IgD-negative memory B cell (primary cell): ENCODE data around the gene LPP. TPM values are rescaled to one million over a fixed set of nuclear protein-coding genes. Genes with fewer than 3 reads are reported as not detected.

Experiments
- H3K27ac Mint-ChIP-seq, 3 donors: one replicate each; pipeline ENCODE4 v1.8.0; 2020 to 2022; ENCODE audit warnings: mild to moderate bottlenecking in 3 of 3, mixed read lengths in 3 of 3, moderate library complexity in 1 of 3
- H3K27me3 Mint-ChIP-seq: one replicate; pipeline ENCODE4 v1.8.0; 2021; ENCODE audit warnings: mixed read lengths
- H3K36me3 Mint-ChIP-seq: one replicate; pipeline ENCODE4 v1.8.0; 2020; ENCODE audit warnings: mild to moderate bottlenecking, mixed read lengths
- H3K4me1 Mint-ChIP-seq, 3 donors: one replicate each; pipeline ENCODE4 v1.8.0; 2020 to 2022; ENCODE audit warnings: mixed read lengths in 3 of 3, mild to moderate bottlenecking in 1 of 3
- H3K4me3 Mint-ChIP-seq, 4 donors: one replicate each; pipeline ENCODE4 v1.8.0; 2020 to 2022; ENCODE audit warnings: mild to moderate bottlenecking in 4 of 4, mixed read lengths in 4 of 4, moderate library complexity in 3 of 4
- H3K9me3 Mint-ChIP-seq, 3 donors: one replicate each; pipeline ENCODE4 v1.8.0; 2020 to 2021; ENCODE audit warnings: mixed read lengths in 3 of 3, mild to moderate bottlenecking in 1 of 3
- polyA plus RNA-seq: library from polyadenylated mRNA; unstranded; fragments of 300-500 nt; fragmentation: Illumina TruSeq; gene quantifications from one replicate; pipeline ENCODE4 v1.2.3, GENCODE V29; 2021

LPP gene
- polyA plus RNA-seq, 1 donor from 2014 or later: 29.2 TPM

DNA sequence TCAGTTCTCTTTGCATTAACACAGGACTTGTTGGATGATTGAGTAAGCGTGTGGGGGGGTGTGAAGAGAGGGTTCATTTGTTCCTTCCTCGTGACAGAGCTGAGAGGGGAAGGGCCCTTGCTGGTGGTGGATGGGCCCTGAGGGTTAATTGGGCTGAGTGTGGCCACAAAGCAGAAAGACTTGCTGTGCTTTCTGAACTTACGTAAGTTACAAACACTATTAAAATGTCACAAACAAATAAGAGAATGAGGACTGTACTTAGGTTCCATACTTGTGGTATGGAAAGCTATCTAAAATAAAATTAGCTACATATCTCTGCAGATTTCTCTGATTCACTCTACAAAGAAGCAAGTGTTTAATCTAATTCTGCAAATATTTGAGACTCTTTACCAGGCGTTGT, 231.3 kb downstream of the LPP start:
- H3K36me3 Mint-ChIP-seq: peaks cover 5% of the 10 kb centered on the region
- no peak overlapping the region for H3K4me3 Mint-ChIP-seq
- no peaks in the 10 kb centered on the region for H3K27me3 Mint-ChIP-seq
- H3K27ac Mint-ChIP-seq: peak overlapping the region in 1 of 3 donors; percentile 2
- H3K4me1 Mint-ChIP-seq: peaks cover 35 to 47% (median 37%) of the 10 kb centered on the region in 3 donors
- peaks cover 0 to 2% (median 0%) of the 10 kb centered on the region in 3 donors for H3K9me3 Mint-ChIP-seq

- H3K27me3 Mint-ChIP-seq: no peaks in the 10 kb centered on the region
- peaks cover 45 to 59% (median 48%) of the 10 kb centered on the region in 3 donors for H3K4me1 Mint-ChIP-seq
- H3K9me3 Mint-ChIP-seq: no peaks in the 10 kb centered on the region
- H3K4me3 Mint-ChIP-seq: peak overlapping the region; percentile 51 to 83 (median 77)
- peaks cover 5% of the 10 kb centered on the region for H3K36me3 Mint-ChIP-seq
- peak overlapping the region; percentile 95 to 96 (median 96) for H3K27ac Mint-ChIP-seq
These were observed 235.9 kb downstream of the LPP start for GRCh38 chr3:188389711-188390342.

GRCh38 chr3:188390343-188390718, 236.4 kb downstream of the LPP start:
- H3K4me3 Mint-ChIP-seq: peak overlapping the region; percentile 51 to 83 (median 77)
- H3K27ac Mint-ChIP-seq: peak overlapping the region; percentile 95 to 96 (median 96)
- peaks cover 5% of the 10 kb centered on the region for H3K36me3 Mint-ChIP-seq
- H3K27me3 Mint-ChIP-seq: no peaks in the 10 kb centered on the region
- H3K9me3 Mint-ChIP-seq: no peaks in the 10 kb centered on the region
- H3K4me1 Mint-ChIP-seq: peaks cover 41 to 54% (median 43%) of the 10 kb centered on the region in 3 donors

GRCh38 chr3:188390775-188391443, 237.0 kb downstream of the LPP start:
- Mint-ChIP-seq H3K4me1 (peaks cover 41 to 48% (median 43%) of the 10 kb centered on the region in 3 donors), H3K36me3 (peaks cover 5% of the 10 kb centered on the region), H3K9me3 (no peaks in the 10 kb centered on the region), H3K27ac (peak overlapping the region; percentile 95 to 96 (median 96)), H3K4me3 (peak overlapping the region; percentile 51 to 83 (median 77)), H3K27me3 (no peaks in the 10 kb centered on the region)

GRCh38 chr3:188391592-188391991, 237.6 kb downstream of the LPP start:
- Mint-ChIP-seq H3K27ac (peak overlapping the region; percentile 95 to 96 (median 96)), H3K27me3 (no peaks in the 10 kb centered on the region), H3K4me1 (peaks cover 39 to 45% (median 42%) of the 10 kb centered on the region in 3 donors), H3K9me3 (no peaks in the 10 kb centered on the region), H3K36me3 (peaks cover 5% of the 10 kb centered on the region), H3K4me3 (peak overlapping the region in 3 of 4 donors; percentile 59 to 83 (median 73))

GRCh38 chr3:188392076-188392475, 238.1 kb downstream of the LPP start:
- Mint-ChIP-seq H3K36me3 (peaks cover 5% of the 10 kb centered on the region), H3K4me1 (peaks cover 43 to 49% (median 47%) of the 10 kb centered on the region in 3 donors), H3K4me3 (peak overlapping the region in 3 of 4 donors; percentile 7 to 73 (median 59)), H3K9me3 (no peaks in the 10 kb centered on the region), H3K27me3 (no peaks in the 10 kb centered on the region), H3K27ac (peak overlapping the region; percentile 95 to 96 (median 96))

DNA sequence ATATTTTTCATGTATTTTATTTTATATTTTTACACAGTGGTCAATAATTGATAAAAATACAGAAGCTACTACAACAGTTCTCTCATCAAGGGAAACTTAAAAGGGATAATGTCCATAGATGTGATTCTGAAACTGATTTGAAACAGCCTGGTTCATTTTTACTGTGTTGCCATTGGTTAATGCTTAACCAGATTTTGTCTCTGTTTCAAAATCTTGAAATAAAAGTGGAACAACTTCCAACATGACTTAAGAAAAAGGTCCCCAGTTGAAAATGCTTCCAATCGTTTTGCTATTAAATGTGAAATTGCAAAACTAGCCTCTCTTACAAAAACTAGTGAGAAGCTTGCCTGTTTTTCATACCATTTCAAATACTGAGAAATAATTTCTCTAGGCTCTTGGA, 240.7 kb downstream of the LPP start:
- Mint-ChIP-seq H3K4me3 (no peak overlapping the region), H3K27me3 (peaks cover 2% of the 10 kb centered on the region), H3K4me1 (peaks cover 51 to 64% (median 62%) of the 10 kb centered on the region in 3 donors), H3K36me3 (peaks cover 4% of the 10 kb centered on the region), H3K9me3 (no peaks in the 10 kb centered on the region), H3K27ac (peak overlapping the region in 1 of 3 donors; percentile 10)

DNA sequence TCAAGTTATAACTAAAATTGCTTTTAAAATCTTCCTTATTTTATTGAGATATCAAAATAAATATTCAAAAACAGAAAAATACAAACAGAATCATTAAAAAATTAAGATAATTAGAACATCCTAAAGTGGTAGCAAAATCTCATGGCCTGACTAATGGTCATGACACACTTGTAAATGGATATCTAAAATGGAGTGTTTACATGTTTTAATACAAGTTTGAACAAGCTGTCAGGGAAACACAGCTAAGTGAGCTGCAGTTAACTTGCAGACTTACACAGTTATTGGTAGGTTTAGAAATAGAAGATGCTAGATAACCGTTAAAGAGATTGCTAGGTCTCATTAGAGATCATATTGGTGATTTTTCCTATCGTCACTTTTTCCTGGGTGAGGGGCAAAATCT, 242.3 kb downstream of the LPP start:
- Mint-ChIP-seq H3K27ac (peak overlapping the region; percentile 78 to 99 (median 98)), H3K9me3 (no peaks in the 10 kb centered on the region), H3K27me3 (peaks cover 2% of the 10 kb centered on the region), H3K36me3 (peaks cover 3% of the 10 kb centered on the region), H3K4me3 (peak overlapping the region in 3 of 4 donors; percentile 62 to 95 (median 94)), H3K4me1 (peaks cover 50 to 62% (median 62%) of the 10 kb centered on the region in 3 donors)

DNA sequence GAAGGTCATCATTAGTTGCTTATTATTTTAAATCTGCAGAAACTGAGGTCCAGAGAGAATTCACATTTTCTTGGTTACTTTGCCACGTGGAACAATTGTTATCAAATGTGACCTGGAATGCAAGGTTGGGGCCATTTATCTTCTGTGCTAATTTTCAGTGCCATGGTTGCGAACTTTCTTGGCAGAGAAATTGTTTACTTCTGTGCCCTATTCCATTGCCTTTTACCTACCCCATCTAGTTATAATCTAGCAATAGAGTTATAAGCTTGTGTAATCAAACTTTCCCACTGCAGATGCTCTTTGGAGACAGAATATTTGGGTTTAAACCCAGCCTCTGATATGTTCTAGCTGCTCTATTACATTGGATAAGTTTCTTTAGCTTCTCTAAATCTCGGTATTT, 242.9 kb downstream of the LPP start:
- Mint-ChIP-seq H3K9me3 (no peaks in the 10 kb centered on the region), H3K4me3 (peak overlapping the region; percentile 62 to 95 (median 90)), H3K36me3 (peaks cover 3% of the 10 kb centered on the region), H3K27ac (peak overlapping the region; percentile 78 to 99 (median 98)), H3K4me1 (peaks cover 50 to 62% (median 60%) of the 10 kb centered on the region in 3 donors), H3K27me3 (peaks cover 2% of the 10 kb centered on the region)

- H3K9me3 Mint-ChIP-seq: no peaks in the 10 kb centered on the region
- peak overlapping the region; percentile 62 to 95 (median 90) for H3K4me3 Mint-ChIP-seq
These were observed 244.1 kb downstream of the LPP start for GRCh38 chr3:188397766-188398705.

DNA sequence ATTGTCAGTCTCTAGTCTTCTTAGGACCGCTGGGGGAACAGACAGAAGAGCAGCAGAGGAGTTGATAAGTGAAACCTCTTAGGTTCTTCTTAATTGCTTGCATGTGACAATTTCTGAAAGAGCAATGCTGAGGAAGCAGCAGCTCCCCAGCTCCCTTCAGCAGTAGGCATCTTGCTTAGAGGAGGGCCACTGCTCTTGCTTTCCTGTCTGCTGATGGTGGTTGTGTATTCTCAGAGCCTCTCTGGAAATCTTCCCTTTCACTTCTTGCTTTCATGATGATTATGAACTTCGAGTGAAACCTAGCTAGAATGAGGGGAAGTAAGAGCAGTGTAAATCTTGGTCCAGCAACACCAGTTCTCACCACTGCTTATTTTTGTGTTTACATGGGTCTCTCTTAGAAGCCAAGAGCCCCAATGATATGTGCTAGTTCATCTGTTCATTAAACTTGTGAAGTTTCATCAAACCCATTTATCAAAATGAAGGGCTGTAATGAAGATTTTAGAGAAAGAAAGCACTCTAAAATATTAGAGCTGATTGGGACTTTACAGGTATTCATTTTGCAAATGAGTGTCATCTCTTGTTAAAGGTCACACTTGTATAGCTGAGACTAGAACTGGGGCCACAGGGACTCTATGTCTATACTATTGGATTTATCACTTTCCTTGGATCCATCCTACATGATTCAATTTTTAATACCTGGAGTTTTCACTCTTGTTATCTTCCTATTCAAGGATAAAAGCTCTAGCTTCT, 246.7 kb downstream of the LPP start:
- peak overlapping the region in 3 of 4 donors; percentile 57 to 87 (median 62) for H3K4me3 Mint-ChIP-seq
- H3K27me3 Mint-ChIP-seq: peaks cover 2% of the 10 kb centered on the region
- H3K36me3 Mint-ChIP-seq: peaks cover 6% of the 10 kb centered on the region
- H3K27ac Mint-ChIP-seq: peak overlapping the region; percentile 78 to 98 (median 95)
- H3K4me1 Mint-ChIP-seq: peaks cover 56 to 62% (median 57%) of the 10 kb centered on the region in 3 donors
- H3K9me3 Mint-ChIP-seq: no peaks in the 10 kb centered on the region

More at GRCh38 chr3:188397766-188398705, 244.1 kb downstream of the LPP start:
- H3K4me1 Mint-ChIP-seq: peaks cover 48 to 57% (median 52%) of the 10 kb centered on the region in 3 donors
- H3K27ac Mint-ChIP-seq: peak overlapping the region; percentile 78 to 99 (median 98)
- peaks cover 2% of the 10 kb centered on the region for H3K36me3 Mint-ChIP-seq
- H3K27me3 Mint-ChIP-seq: peaks cover 2% of the 10 kb centered on the region

- Mint-ChIP-seq H3K4me1 (peaks cover 55 to 61% (median 58%) of the 10 kb centered on the region in 3 donors), H3K9me3 (no peaks in the 10 kb centered on the region), H3K4me3 (peak overlapping the region in 2 of 4 donors; percentile 62 to 87), H3K27me3 (peaks cover 2% of the 10 kb centered on the region), H3K36me3 (peaks cover 6% of the 10 kb centered on the region), H3K27ac (peak overlapping the region; percentile 1 to 95 (median 78))
These were observed 247.5 kb downstream of the LPP start for GRCh38 chr3:188401244-188401993.

DNA sequence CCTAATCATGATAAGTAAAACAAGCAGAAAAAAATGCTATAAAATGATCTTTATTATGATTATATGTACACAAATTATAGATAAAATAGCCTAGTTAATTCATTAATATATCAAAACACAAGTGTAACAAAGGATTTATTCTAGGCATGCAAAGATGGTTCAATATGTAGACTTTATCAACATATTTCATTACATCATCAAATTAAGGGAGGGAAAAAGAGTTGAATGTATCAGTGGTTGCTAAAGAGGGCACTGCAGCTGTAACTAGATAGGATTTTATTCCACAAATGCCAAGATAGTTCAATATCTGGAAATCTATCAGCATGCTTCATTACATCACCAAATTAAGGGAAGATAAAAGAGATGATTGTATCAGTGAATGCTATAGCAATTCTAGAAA, 248.3 kb downstream of the LPP start:
- Mint-ChIP-seq H3K27ac (no peak overlapping the region), H3K4me1 (peaks cover 50 to 57% (median 53%) of the 10 kb centered on the region in 3 donors), H3K27me3 (peaks cover 2% of the 10 kb centered on the region), H3K9me3 (no peaks in the 10 kb centered on the region), H3K36me3 (peaks cover 9% of the 10 kb centered on the region), H3K4me3 (peak overlapping the region in 1 of 4 donors; percentile 46)
